HG03045 (cell line): ENCODE data around the gene MTERF4.

Experiments
- ATAC-seq: cut with Tn5 transposase; IDR thresholded peaks from one replicate; pipeline ENCODE4 v1.9.1; 2021; ENCODE audit warnings: mild to moderate bottlenecking, moderate library complexity; ENCODE audit not compliant: unreplicated experiment

The MTERF4 gene

DNA sequence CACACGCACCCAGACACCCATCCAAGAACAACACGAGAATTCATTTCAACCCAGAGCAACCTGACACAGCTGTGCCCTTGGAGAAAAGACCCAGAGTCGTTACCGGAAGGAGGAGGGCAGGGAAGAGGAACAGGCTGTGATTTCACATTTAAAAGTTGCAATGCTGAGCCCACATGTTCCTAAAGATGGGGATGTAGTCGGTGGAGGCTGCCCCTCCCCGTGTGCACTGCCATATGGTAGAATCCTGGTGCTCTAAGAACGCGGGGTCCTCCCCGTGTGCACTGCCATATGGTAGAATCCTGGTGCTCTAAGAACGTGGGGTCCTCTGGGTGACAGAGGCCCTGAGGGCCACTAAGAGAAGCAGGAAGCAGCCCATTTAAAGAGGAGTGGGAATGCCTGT is 10.9 kb downstream of the MTERF4 start:
- ATAC-seq: no peak

DNA sequence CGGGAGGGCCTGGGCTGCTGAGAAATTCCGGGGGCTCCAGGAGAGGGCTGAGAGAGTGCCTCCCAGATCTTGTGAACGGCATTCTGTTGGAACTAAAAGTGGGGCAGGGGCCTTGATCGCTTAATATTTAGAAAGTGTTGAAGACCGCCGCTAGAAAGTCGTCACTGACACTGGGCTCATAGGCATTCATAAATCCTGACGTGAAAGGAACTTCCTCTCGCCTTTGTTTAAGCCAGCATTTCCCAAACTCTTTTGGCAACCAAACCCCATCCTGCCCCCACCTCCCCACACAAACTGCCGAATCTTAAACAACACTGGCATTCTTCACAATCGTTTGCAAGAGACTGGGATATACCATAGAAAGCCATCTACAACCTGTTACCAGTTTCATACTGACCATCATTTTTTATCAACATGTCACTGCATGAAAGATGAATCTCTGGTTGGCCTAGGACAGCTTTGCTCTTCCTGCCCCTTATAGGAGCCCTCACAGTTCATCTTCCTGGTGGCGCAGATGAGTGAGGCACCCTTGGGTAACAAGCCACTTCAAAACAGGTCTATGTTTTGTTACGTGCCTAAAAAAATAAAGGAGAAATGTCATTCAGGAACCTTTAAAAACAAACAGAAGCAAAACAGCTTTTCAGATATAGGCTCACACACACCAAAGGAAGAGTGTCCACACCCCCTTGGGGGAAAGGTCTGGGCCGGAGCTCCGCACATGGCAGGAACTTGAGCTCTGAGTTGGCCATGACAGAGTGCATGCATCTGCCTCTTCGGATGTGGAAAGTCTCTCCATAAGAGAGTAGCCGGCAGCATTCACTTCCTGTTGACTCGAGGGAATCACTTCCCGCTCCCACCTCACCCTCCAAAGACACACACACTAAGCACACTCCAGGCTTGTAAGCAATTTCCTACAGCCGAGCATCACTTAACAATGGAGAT is 13.0 kb downstream of the MTERF4 start:
- ATAC-seq: no peak

DNA sequence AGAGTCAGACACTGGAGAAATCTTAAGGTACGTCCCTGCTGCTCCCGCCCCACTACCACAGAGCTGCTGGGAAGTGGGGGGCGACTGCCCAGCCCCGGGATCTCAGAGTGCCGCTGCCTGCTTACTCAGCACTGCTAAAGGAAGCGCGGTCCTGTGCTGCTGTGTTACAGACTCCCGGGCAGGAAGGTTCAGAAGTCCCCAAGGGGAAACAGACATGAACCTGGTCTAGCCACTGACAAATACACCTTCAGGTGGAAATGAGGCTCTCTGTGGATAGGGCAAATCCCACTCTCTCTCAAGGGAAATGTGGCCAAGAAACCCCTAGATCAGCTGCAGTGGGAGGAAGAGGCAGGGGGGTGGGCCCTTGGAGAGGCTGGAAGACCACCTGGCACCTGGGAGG is 13.7 kb downstream of the MTERF4 start:
- ATAC-seq: peak; percentile 35

DNA sequence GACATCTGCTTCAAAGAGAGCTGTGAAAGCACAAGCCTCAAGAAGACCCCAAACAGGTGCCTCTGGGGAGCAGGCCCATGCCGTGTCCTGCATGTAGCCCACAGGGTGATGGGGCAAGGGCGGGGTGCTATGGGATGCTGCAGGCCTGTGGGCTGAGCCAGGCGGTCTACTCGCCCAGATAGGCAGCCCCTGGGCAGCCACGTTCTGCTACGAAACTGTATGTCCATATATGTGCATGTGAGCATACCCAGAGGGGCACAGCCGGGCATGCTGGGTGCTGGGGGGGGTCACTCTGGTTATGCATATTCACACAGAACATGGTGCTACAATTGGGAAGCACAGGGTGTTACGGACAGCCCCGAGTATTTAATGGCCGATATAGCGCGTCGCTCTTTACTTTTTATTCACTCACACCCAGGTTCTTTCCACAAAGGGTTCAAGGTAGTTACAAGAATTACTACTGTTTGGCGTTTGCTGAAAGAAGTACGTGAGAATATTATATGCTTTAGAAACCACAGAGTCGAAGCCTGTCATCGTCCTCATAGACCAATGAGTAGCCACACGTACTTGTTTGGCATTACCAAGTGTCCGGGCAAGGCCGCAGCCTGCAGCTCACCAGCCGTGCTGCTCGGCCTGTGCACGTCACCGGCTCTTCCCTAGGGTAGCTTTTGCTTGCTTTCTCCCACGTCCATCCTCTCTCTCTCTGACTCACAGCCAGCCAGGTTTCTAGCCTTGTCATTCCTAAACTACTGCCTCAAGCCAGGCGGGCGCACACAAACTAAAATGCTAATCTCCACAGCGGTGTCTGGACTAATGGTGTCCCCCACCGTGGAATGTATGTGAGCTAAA is 14.4 kb downstream of the MTERF4 start:
- ATAC-seq: peak; percentile 77

DNA sequence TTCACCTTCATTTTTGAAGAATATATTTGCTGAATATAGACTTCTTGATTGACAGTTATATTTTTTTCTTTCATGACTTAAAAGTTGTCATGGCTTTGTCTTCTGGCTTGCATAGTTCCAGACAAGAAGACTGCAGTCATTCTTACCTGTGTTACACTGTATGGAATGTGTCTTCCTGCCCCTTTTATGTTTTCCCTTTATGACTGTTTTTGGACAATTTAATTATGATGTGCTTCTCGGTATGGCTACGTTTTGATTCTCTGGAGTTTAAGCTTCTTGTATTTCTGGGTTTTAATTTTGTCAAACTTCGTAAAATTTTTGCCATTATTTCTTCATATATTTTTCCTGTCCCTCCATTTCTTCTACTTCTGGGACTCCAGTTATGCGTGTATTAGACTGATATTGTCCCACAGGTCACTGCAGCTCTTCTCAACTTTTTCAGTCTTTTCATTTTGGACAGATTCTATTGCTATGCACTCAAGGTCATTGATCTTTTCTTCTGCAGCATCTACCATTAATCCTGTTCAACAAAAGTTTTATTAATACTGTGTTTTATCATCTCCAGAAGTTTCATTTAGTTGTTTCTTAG is 17.1 kb downstream of the MTERF4 start:
- no peak for ATAC-seq

DNA sequence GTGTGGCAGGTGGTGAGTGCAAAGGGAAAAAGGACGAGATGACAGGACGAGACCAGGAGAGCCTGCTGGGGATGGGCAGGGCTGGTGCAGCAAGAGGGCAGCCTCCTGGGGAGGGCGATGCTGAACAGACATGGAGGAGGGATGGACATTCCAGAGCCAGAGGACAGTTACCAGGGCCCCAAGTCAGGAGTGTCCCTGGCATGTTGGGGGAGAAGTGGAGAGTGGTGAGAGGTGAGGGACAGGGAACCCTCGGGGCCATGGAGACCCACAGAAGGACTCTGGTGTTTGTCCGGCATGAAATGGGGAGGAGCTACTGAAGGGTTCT is 19.0 kb downstream of the MTERF4 start:
- ATAC-seq: no peak

DNA sequence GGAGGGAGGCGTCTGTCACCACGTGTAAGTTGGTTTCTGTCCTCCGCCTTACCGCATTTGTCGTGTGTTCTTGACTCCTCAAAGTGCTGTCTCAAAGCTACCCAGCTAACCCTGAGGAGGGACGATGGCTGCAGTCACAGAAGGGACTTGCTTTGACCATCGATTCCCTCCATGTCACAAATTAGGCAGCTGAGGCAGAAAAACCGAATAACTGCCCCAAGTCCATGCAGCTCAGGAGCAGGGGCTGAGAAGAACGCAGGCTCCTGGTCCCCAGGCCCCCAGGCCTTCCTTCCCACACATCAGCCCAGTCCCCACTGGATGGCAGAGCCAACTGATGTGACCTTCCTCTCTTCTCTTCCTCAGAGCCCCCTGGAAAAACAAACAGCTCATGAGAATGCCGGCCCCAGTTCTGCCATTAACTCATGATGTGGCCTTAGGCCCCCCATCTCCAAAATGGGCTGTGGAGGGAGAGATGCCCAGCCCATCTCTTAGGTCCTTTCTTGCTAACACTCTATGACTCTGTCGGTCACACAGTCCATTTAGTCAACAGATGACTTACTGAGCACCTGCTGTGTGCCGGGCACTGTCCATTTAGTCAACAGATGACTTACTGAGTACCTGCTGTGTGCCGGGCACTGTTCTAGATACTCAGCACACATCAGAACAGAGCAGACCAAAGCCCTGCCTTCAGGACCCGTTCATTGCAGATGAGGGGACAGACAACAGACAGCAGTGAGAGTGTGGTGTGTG is 19.6 kb downstream of the MTERF4 start:
- no peak for ATAC-seq

DNA sequence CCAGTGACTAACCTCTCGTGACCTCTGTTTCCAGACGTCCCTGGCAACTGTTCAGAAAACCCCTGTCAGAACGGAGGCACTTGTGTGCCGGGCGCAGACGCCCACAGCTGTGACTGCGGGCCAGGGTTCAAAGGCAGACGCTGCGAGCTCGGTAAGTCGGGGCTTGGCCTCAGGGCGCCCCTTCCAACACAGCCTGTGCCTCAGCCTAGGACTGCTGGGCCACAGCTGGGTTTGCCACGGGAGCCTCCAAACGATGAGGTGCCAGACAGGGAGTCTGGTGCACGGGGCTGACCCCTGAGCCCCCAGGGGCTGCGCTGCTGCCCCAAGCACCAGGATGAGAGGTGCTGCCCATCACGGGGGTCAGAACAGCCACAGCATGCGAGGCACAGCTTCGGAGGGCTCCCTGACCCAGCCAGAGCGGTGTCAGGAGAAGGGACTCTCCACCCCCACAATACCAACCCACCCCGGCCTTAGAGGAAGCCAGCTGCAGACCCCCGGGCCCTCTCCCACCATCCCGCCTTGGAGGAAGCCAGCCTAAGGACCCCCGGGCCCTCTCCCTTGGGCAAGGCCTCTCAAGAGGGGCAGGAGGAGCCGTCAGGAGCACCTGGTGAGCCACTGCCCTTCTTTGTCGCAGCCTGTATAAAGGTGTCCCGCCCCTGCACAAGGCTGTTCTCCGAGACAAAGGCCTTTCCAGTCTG is 20.3 kb downstream of the MTERF4 start:
- ATAC-seq: no peak

DNA sequence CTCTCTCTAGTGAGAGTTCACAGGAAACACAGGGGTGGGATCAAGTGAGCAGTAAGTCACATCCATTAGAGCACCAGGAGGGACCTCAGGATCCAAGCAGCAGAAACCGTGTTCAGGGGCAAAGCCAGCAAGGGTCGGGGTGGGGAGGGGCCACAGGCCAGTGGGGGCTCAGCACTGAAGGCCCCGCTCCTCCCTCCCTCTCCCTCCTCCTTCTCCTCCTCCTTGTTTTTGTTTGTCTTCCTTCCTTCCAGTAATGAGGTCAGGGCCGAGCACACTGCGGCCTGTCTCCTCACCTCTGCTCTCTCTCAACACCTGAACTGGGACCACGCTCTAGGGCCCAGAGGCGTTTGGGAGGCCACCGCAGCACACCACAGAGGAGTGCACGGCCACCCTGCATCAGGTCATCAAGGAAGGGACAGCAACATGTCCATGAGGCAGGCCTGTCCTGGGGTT is 20.9 kb downstream of the MTERF4 start:
- no peak for ATAC-seq

DNA sequence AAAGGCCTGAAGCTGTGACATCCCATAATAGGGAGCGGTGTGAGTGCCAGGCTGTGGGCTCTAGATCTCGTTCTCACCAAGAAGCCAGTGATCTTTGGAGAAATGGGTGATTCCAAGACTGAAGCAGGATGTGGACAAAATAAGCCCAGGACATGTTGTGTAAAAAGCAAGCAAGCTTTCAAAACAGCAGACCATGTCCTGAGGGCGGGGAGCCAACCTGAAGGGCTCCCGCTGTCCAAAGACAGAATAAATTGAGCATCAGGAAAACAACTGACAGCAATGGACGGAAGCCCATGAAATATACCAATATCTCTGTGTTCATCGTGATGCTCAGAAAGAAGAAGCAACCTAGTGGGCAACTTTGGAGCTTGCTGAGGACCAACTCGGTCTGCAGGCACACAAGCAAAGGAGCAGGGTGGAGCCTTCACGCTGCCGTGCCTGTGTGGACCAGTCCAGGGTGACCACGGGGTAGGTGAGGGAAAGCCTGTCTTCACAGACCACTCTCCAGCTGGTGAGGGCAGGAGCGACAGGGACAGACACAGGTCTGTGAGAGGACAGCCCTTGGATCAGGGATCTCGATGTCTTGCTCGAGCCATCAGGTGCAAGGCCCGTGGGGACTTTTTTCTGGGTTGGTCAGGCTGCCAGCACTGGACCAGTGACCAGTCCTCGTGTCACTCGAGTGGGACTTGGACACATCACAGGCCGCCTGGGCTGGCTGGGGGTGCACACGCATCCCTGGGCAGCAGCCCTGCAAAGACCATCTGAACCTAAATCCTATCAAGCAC is 21.5 kb downstream of the MTERF4 start:
- no peak for ATAC-seq

DNA sequence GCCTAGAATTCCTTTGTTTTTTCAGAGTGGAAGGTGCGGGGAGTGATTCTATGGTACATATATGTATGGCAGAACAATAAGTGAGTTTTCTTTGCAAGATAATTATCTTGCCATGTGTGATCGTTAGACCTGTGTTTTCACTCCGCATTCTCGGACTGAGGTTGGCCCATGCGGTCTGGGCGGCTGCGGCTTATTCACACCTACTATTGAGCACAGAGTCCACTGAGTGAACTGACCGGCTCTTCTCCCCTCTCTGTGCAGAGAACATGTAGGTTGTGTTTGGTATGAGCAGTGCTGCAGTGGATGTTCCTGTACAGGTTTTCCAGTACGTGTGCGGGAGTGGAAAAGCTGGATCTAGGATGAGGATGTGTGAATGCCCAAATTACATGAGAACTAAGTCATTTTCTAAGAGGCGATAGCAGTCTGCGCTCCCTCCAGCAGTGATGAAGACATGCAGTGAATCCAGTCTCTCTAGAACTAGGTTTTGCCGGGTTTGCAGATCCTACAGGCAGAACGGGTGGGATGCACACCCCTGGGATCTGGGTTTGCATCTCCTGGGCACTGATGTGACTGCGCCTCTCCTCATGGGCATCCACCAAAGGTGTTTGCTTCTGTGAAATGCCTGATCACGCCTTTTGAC is 27.1 kb downstream of the MTERF4 start:
- ATAC-seq: no peak

DNA sequence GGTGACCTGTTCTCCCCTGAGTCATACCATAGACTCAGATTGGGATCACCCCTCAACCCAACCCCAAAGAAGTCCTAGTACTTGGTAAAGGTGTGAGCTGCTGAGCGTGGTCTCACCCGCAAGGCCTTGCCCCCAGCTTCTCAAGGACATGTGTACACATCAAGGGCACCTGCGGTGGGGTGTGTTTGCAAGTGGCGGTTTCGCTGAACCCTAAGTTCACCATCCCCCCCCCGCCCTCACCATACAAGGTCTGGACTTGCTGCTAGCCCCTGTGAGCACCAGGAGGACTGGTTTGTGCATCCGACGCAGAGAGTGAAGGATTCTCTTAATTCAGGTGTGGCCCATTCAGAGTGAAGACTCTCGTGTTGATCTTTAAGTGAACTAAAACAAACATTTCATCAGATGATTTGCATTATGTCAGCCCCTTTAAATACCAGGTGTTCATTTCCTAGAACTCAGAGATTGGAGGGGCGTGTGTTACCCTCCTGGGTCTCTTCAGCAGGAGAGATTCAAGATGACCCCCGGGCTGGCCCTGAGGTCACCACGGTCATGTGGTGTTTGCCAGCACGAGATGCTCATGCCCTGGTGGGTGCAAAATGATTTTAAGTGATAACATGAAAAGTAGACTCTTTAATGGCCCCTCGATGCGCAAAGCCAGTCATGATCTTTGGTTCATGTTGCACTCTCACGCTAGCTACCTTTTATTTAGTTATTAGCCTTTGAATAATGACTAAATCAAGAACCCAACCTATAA is 27.8 kb downstream of the MTERF4 start:
- no peak for ATAC-seq

DNA sequence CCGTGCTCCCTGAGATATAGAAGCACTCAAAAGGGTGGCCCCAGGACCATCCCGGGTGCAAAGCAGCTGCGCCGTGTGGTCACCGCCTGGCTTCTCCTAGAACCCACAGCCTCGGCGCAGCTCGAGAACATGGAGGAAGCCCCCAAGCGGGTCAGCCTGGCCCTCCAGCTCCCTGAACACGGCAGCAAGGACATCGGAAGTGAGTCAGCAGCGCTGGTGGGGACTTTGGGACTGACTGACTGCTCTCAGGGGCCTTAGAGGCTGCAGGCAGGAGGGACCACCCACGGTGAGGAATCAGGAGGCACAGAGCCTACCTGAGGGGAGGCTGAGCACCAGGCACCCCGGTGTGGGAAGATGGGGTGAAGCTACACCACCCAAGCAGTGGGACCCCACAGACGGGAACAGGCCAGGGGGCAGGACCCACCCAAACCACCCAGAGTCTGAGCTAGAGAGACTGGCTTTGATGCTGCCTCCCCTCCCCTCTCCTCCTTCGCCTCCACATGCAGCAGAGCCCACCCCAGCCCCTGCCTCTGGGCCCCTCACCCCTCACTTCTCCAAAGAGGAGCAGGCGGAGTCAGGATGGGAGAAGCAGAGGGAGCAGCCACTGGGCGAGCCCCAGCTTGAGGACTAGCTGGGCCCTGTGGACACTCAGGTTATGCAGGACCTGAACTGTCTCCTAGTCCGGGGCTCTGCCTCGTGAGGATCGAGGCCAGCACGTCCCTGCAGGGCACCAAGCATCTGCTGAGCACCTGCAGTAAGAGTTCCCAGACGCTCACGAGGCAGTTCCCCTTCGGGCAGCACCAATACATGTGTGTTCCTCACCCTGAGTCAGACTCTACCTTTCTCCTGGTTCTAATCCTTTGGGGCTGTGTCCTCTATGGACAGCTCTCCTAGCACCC is 28.7 kb downstream of the MTERF4 start:
- ATAC-seq: no peak

DNA sequence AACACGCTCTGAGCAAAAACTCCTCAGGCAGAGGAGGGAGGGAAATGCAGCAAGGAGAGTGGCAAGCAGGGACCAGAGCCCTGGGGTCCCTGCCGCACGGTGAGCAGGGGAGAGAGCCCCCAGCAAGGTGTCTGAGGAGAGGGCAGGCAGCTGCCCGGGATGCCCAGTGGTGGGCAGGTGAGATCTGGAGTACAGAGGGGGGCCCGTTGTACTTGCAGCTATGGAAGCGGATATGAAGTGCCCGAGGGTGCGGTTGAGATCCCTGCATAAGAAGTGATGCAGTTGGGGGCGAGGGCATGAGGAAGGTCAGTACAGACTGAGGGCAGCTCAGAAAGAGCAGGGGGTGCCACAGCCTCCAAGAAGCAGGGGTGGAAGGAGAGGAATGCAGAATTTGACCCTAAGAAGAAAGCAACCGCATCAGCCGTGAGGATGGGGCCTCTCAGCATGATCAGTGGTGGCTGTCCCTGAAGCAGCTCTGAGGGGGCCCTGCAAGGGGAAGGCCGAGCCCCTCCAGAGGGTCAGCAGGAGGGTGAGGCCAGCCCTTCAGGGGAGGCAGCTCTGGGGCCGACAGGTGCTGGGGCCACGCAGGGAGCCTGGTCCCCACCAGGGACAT is 29.4 kb downstream of the MTERF4 start:
- ATAC-seq: no peak

DNA sequence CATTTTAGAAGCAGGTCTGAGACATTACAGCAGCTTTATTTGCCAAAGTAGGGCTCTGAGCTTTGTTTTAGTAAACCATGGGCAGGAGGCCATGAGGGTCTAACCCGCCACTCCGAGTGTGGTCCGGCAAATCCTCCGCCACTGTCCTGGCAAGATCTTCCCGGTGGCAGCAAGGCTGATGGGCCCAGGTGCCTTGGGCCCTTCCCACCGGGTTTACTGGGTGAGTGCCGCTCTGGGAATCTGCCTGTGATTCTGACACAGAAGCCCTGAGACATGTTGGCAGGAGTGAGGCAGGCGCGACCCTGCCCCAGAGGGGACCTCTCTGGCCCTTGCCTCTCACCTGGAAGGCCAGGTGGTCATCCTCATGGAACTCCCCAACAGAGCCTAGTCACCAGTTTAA is 29.9 kb downstream of the MTERF4 start:
- no peak for ATAC-seq

DNA sequence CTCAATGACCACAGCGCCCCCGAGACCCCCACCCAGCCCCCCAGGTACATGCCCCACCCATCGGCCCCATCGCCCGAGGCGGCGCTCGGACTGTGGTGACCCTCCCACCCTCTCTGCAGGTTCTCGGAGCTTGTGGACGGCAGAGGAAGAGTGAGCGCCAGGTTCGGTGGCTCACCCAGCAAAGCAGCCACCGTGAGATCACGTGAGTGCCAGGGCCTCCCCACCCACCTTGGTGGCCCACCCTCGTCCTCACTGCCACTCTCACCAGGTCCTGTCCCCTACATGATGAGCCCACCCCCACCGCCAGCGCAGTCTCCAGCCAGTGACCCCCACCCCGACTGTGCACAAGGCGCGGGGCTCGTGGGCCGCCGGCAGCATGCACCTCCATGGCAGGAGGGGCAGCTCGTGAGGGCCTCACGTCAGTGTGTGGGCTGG is 30.4 kb downstream of the MTERF4 start:
- ATAC-seq: no peak
